Measurements from ENCODE around the gene BAHD1.

DNA sequence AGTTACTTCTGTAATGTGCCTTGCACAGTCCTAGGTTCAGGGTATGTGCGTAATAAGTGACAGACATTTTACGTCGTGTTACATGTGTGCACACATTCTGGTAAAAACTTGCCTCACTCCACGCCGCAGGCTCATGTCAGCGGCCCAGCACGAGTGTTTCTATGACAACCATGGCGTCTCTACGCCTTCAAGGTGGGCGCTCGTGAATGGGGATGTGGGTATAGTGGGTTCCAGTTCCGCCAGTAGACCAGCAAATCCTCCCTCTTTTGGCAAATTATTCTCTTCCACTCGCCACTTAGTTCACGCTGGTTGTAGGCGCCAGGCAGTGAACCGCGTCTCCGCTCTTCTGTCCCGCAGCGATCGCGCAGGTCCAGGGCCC lies 70.3 kb downstream of the BAHD1 start:
- TF ChIP-seq CTCF (conservative IDR thresholded peaks at IDR 0.05; ENCODE audit: low read length) (no peak), EZH2phosphoT487 (IDR thresholded peaks at IDR 0.05; ENCODE audit: borderline replicate concordance) (no peak)

All from Loucy (cell line).